ENCODE results near the gene EBPL. TPM values are rescaled to one million over a fixed set of nuclear protein-coding genes. Genes with fewer than 3 reads are reported as not detected.

Gene EBPL
- polyA plus RNA-seq, 1 donor (not counting 4 experiments of a cell fraction or from before 2014, with no cell fraction given): 107 TPM

DNA sequence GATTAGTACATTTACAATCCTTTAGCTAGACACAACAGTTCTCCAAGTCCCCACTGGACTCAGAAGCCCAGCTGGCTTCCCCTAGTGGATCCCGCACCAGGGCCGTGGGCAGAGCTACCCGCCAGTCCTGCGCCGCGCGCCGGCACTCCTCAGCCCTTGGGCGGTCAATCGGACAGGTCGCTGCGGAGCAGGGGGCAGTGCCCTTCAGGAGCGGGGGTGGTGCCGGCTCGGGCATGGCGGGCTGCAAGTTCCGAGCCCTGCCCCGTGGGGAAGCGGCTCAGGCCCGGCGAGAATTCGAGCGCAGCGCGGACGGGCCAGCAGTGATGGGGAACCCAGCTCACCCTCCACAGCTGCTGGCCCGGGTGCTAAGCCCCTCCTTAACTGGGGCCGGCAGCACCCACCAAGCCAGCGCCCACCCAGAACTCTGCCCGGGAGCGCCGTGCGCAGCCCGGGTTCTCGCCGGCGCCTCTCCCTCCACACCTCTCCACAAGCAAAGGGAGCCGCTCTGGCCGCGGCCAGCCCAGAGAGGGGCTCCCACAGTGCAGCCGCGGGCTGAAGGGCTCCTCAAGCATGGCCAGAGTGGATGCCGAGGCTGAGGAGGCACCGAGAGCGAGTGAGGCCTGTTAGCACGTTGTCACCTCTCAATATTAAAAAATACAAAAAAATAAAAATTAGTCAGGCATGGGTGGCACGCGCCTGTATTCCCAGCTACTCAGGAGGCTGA, 12.9 kb downstream of the EBPL start:
- dilution Hi-C loops (cut with MboI; ENCODE audit: extremely low pct_ligation_motif_present, low sequenced_read_pairs): no loop called here
- Histone ChIP-seq H3K9ac (ENCODE audit: control insufficient read depth, extremely low read depth, insufficient read depth, low read length) (no peak overlapping the region), H4K20me1 (ENCODE audit: control insufficient read depth, extremely low read depth, insufficient read depth, low read length) (peaks cover 3% of the 10 kb centered on the region), H3K9me1 (ENCODE audit: control insufficient read depth, extremely low read depth, insufficient read depth, low read length) (no peaks in the 10 kb centered on the region), H3K79me2 (ENCODE audit: control insufficient read depth, insufficient read depth, low read length) (peaks cover 52% of the 10 kb centered on the region), H3K4me3 (ENCODE audit: control insufficient read depth in 2 of 3, extremely low read depth in 1 of 3, insufficient read depth in 2 of 3, low read depth in 1 of 3, low read length in 3 of 3) (no peak overlapping the region), H3K36me3 (ENCODE audit: control insufficient read depth in 2 of 2, extremely low read depth in 1 of 2, insufficient read depth in 2 of 2, low read length in 2 of 2) (peaks cover 0 to 1% of the 10 kb centered on the region in 2 experiments), H2AFZ (ENCODE audit: control insufficient read depth, low read length) (no peak overlapping the region), H3K9me3 (ENCODE audit: control insufficient read depth, low read depth, low read length) (no peaks in the 10 kb centered on the region), H3K27me3 (ENCODE audit: control insufficient read depth, extremely low read depth, insufficient read depth, low read length) (no peaks in the 10 kb centered on the region), H3K4me2 (ENCODE audit: control insufficient read depth, extremely low read depth, insufficient read depth, low read depth, low read length) (no peak overlapping the region), H3K27ac (ENCODE audit: control insufficient read depth, insufficient read depth, low read length) (no peak overlapping the region), H3K4me1 (ENCODE audit: control insufficient read depth, extremely low read depth, insufficient read depth, low read length) (peaks cover 13% of the 10 kb centered on the region)
- FAIRE-seq (no peak), DNase-seq (ENCODE audit: low read depth, low spot score) (no peak)
- no peak for TF ChIP-seq EZH2 (IDR thresholded peaks at IDR 0.05; ENCODE audit: low read length)
- TF ChIP-seq, protein P1, sequence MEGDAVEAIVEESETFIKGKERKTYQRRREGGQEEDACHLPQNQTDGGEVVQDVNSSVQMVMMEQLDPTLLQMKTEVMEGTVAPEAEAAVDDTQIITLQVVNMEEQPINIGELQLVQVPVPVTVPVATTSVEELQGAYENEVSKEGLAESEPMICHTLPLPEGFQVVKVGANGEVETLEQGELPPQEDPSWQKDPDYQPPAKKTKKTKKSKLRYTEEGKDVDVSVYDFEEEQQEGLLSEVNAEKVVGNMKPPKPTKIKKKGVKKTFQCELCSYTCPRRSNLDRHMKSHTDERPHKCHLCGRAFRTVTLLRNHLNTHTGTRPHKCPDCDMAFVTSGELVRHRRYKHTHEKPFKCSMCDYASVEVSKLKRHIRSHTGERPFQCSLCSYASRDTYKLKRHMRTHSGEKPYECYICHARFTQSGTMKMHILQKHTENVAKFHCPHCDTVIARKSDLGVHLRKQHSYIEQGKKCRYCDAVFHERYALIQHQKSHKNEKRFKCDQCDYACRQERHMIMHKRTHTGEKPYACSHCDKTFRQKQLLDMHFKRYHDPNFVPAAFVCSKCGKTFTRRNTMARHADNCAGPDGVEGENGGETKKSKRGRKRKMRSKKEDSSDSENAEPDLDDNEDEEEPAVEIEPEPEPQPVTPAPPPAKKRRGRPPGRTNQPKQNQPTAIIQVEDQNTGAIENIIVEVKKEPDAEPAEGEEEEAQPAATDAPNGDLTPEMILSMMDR (optimal IDR thresholded peaks at IDR 0.05 in 1 of 3, IDR thresholded peaks at IDR 0.05 in 1 of 3, conservative IDR thresholded peaks at IDR 0.05 in 1 of 3; ENCODE audit: extremely low read depth in 1 of 3, insufficient read depth in 2 of 3, low read length in 3 of 3): no peak

DNA sequence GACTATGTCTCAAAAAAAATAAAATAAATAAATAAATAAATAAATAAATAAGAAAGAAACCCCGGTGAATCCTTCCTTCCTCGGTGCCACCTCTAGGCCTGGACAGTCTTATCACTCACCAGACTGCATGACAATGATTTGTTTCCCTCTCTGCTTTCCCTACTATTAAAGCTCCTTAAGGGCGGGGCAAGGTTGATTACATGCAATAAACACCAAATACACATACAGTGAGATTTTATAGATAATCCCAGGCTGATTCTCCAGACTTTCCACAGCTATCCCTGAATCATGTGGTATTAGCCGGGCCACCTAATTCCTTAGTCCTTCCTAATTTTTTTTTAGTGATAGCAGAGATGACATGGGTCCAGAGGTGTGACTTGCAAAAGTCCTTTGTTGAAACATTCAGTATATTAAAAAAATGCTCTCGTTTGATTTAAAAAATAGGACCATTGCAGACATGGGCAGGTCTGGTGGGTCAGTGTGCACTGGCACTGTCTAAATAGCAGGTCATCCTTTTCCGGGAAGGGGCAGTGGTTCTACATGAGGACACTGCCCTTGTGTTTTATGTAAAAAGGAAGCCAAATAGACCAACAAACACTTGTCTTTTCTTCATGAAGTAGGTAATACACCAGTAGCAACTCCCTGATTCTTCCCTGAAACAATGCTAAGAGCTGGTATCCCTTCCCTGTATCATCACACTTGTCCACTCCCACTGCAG, 14.5 kb downstream of the EBPL start:
- Histone ChIP-seq H3K27me3 (ENCODE audit: control insufficient read depth, extremely low read depth, insufficient read depth, low read length) (no peaks in the 10 kb centered on the region), H3K79me2 (ENCODE audit: control insufficient read depth, insufficient read depth, low read length) (peaks cover 44% of the 10 kb centered on the region), H3K9ac (ENCODE audit: control insufficient read depth, extremely low read depth, insufficient read depth, low read length) (no peak overlapping the region), H3K36me3 (ENCODE audit: control insufficient read depth in 2 of 2, extremely low read depth in 1 of 2, insufficient read depth in 2 of 2, low read length in 2 of 2) (peaks cover 0 to 1% of the 10 kb centered on the region in 2 experiments), H3K9me3 (ENCODE audit: control insufficient read depth, low read depth, low read length) (no peaks in the 10 kb centered on the region), H4K20me1 (ENCODE audit: control insufficient read depth, extremely low read depth, insufficient read depth, low read length) (no peaks in the 10 kb centered on the region), H3K4me2 (ENCODE audit: control insufficient read depth, extremely low read depth, insufficient read depth, low read depth, low read length) (no peak overlapping the region), H3K27ac (ENCODE audit: control insufficient read depth, insufficient read depth, low read length) (no peak overlapping the region), H3K9me1 (ENCODE audit: control insufficient read depth, extremely low read depth, insufficient read depth, low read length) (no peaks in the 10 kb centered on the region), H2AFZ (ENCODE audit: control insufficient read depth, low read length) (no peak overlapping the region), H3K4me1 (ENCODE audit: control insufficient read depth, extremely low read depth, insufficient read depth, low read length) (peaks cover 4% of the 10 kb centered on the region), H3K4me3 (ENCODE audit: control insufficient read depth in 2 of 3, extremely low read depth in 1 of 3, insufficient read depth in 2 of 3, low read depth in 1 of 3, low read length in 3 of 3) (no peak overlapping the region)
- FAIRE-seq (no peak), DNase-seq (ENCODE audit: low read depth, low spot score) (no peak)
- TF ChIP-seq, protein P1 (optimal IDR thresholded peaks at IDR 0.05 in 1 of 3, IDR thresholded peaks at IDR 0.05 in 1 of 3, conservative IDR thresholded peaks at IDR 0.05 in 1 of 3; ENCODE audit: extremely low read depth in 1 of 3, insufficient read depth in 2 of 3, low read length in 3 of 3): no peak
- TF ChIP-seq EZH2 (IDR thresholded peaks at IDR 0.05; ENCODE audit: low read length): no peak
- dilution Hi-C loops (cut with MboI; ENCODE audit: extremely low pct_ligation_motif_present, low sequenced_read_pairs): no loop called here
